Gastroesophageal sphincter (tissue), 4 donors: Measurements from ENCODE around the gene TPRG1L. TPM values are rescaled to one million over a fixed set of nuclear protein-coding genes. Genes with fewer than 3 reads are reported as not detected.
"Not testable (repeated sequence)": the region's sequence is repeated elsewhere in the genome, so short reads cannot be mapped to it uniquely, and the experiment has no call there.

Experiments used
- ATAC-seq: fragments of 150-250 bp; one replicate; pipeline ENCODE4 v1.9.1; 2016; ENCODE audit warnings: mild to moderate bottlenecking, moderate library complexity
- H3K27ac ChIP-seq, 4 donors: fragments of 200-600 bp; sonication (generic) in 3 of 4; 1 replicate in 3 of 4; 2 replicates in 1 of 4; pipeline ENCODE4 v1.5.1; 2016 to 2019
- H3K27me3 ChIP-seq: fragments of 200-600 bp; sonication (generic); one replicate; pipeline ENCODE4 v1.5.1; 2019
- H3K36me3 ChIP-seq, 2 donors: fragments of 200-600 bp; sonication (generic); one replicate each; pipeline ENCODE4 v1.5.1; 2019; ENCODE audit warnings: control low read depth in 1 of 2
- H3K4me1 ChIP-seq, 3 donors: fragments of 200-600 bp; sonication (generic); 1 replicate in 2 of 3; 2 replicates in 1 of 3; pipeline ENCODE4 v1.5.1; 2016 to 2019; ENCODE audit warnings: control low read depth in 2 of 3
- H3K4me3 ChIP-seq, 2 donors: fragments of 200-600 bp; sonication (generic); one replicate each; pipeline ENCODE4 v1.5.1; 2019; ENCODE audit warnings: mild to moderate bottlenecking in 1 of 2, moderate library complexity in 1 of 2
- H3K9me3 ChIP-seq, 3 donors: fragments of 200-600 bp; sonication (generic); one replicate each; pipeline ENCODE4 v1.5.1; 2017 to 2019; ENCODE audit warnings: control low read depth in 2 of 3
- EP300 ChIP-seq: sonication (generic); formaldehyde crosslinking; IDR thresholded peaks from one replicate; pipeline ENCODE4 v1.6.1; 2017; ENCODE audit warnings: antibody characterized with exemption, mild to moderate bottlenecking
- POLR2A ChIP-seq, 2 donors: fragments of 450-650 bp; IDR thresholded peaks; one replicate each; pipeline ENCODE4 v1.6.1; 2017; ENCODE audit warnings: antibody characterized with exemption in 2 of 2, mild to moderate bottlenecking in 2 of 2, moderate library complexity in 1 of 2
- POLR2AphosphoS5 ChIP-seq: sonication (generic); formaldehyde crosslinking; IDR thresholded peaks from one replicate; pipeline ENCODE4 v1.6.1; 2017; ENCODE audit warnings: antibody characterized with exemption
- WGBS, 2 donors: methylation state at CpG; one replicate each; pipeline ENCODE4 v1.1.5; 2018; ENCODE audit warnings: low coverage in 1 of 2; 5-methylcytosine and 5-hydroxymethylcytosine counted together
- total RNA-seq, 4 donors: library from RNA; depleted of rRNA; stranded (reverse); fragments of >200 nt; gene quantifications; one replicate each; pipeline ENCODE4 v1.1.0, GENCODE V29; 2016
- TF ChIP-seq, protein P1 (sequence below), 4 experiments: fragments of 200-600 bp in 2 of 4; fragments of 450-650 bp in 2 of 4; sonication (generic) in 1 of 4; IDR thresholded peaks; one replicate each; pipeline ENCODE4 v1.5.1; 2017 to 2019; ENCODE audit warnings: antibody characterized with exemption in 4 of 4, mild to moderate bottlenecking in 2 of 4, moderate library complexity in 2 of 4

TPRG1L gene
- total RNA-seq, 4 donors from 2014 or later, result 38.2 to 52.1 (median 46.6) TPM

DNA sequence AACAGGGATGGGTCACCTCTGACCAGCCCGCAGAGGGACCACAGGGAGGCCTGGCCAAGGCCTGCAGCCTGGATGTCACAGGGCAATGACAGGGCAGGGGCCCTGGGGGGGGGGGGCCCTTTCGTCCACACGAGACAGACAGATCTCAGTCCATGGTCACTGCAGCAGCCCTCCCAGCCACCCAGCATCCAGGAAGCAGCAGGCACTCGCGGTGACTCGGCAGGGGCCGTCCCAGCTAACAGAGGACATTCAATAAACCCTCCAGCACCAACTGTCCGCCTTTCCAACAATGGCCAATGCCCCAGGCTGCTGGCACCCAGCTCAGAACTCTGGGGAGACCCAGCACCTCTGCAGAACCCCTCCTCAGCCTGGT, 46.4 kb upstream of the TPRG1L start:
- no peak for ATAC-seq
- peaks cover 38% of the 10 kb centered on the region for H3K27me3 ChIP-seq
- peaks cover 0 to 2% (median 0%) of the 10 kb centered on the region in 3 donors for H3K4me1 ChIP-seq
- no peak overlapping the region for H3K4me3 ChIP-seq
- WGBS, 2 donors, result no CpG with 5 or more reads among the region's 8 CpGs
- no peaks in the 10 kb centered on the region for H3K36me3 ChIP-seq
- no peaks in the 10 kb centered on the region for H3K9me3 ChIP-seq
- no peak overlapping the region for H3K27ac ChIP-seq
- TF ChIP-seq, protein P1, sequence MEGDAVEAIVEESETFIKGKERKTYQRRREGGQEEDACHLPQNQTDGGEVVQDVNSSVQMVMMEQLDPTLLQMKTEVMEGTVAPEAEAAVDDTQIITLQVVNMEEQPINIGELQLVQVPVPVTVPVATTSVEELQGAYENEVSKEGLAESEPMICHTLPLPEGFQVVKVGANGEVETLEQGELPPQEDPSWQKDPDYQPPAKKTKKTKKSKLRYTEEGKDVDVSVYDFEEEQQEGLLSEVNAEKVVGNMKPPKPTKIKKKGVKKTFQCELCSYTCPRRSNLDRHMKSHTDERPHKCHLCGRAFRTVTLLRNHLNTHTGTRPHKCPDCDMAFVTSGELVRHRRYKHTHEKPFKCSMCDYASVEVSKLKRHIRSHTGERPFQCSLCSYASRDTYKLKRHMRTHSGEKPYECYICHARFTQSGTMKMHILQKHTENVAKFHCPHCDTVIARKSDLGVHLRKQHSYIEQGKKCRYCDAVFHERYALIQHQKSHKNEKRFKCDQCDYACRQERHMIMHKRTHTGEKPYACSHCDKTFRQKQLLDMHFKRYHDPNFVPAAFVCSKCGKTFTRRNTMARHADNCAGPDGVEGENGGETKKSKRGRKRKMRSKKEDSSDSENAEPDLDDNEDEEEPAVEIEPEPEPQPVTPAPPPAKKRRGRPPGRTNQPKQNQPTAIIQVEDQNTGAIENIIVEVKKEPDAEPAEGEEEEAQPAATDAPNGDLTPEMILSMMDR (IDR thresholded peaks at IDR 0.05), result no peak
- no peak for TF ChIP-seq POLR2A (IDR thresholded peaks at IDR 0.05)
- TF ChIP-seq EP300, result no peak
- no peak for TF ChIP-seq POLR2AphosphoS5

- WGBS, 2 donors, result 80 to 93% methylated on average over 1 to 9 of the region's 19 CpGs
- peaks cover 38% of the 10 kb centered on the region for H3K27me3 ChIP-seq
- H3K36me3 ChIP-seq, result no peaks in the 10 kb centered on the region
- ATAC-seq, result no peak
- no peak overlapping the region for H3K27ac ChIP-seq
- no peak overlapping the region for H3K4me3 ChIP-seq
- H3K9me3 ChIP-seq, result no peaks in the 10 kb centered on the region
- TF ChIP-seq EP300 (no peak), POLR2A (IDR thresholded peaks at IDR 0.05) (no peak), POLR2AphosphoS5 (no peak)
- TF ChIP-seq, protein P1 (IDR thresholded peaks at IDR 0.05), result no peak
- H3K4me1 ChIP-seq, result no peaks in the 10 kb centered on the region
Observed at GRCh38 chr1:3578906-3579305, 45.9 kb upstream of the TPRG1L start.

- Histone ChIP-seq H3K27ac (no peak overlapping the region), H3K4me3 (no peak overlapping the region), H3K9me3 (no peaks in the 10 kb centered on the region), H3K36me3 (no peaks in the 10 kb centered on the region), H3K27me3 (peaks cover 38% of the 10 kb centered on the region), H3K4me1 (no peaks in the 10 kb centered on the region)
- no peak for TF ChIP-seq POLR2A (IDR thresholded peaks at IDR 0.05)
- no peak for TF ChIP-seq EP300
- TF ChIP-seq, protein P1 (IDR thresholded peaks at IDR 0.05), result no peak
- TF ChIP-seq POLR2AphosphoS5, result no peak
- ATAC-seq, result no peak
- WGBS, 2 donors, result no CpG with 5 or more reads among the region's 16 CpGs
Observed at GRCh38 chr1:3579626-3580025, 45.2 kb upstream of the TPRG1L start.

- peaks cover 38% of the 10 kb centered on the region for H3K27me3 ChIP-seq
- no CpG with 5 or more reads among the region's 9 CpGs for WGBS, 2 donors
- no peak for ATAC-seq
Observed at GRCh38 chr1:3580231-3580630, 44.6 kb upstream of the TPRG1L start.

DNA sequence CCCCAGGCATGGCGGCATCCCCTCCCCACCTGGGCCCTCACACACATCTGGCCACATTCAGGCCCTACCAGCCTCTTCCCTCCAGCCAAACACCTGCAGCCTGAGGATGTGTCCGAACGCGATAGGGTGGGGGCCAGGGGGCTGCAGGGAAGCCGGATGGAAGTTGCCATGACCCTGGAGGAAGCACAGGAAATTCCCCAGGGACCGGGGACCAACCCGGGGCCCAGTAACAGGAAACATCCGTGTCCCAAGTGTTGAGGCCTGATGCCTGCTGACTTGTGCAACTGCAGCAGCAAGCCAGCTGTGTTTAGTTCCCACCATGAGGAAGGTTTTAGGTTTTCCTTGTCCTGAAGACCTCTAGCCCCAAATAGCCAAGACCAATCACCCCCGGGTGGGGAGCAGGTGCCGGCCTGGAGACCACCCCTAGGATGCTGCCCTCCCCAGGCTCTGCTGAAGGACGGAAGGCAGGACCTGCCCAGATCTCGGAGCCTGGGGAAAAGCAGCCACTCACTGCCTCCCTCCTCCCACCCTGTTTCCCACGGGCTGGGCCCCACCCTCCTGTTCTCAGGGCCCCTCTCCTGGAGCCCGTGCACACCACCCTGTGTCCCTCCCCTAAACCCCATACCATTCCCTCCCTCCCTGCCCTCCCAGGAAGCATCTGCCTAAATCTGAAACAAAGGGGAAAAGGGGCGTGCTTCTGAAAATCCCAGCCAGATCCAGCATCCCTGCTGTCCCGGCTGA, 43.3 kb upstream of the TPRG1L start:
- Histone ChIP-seq H3K27me3 (peaks cover 38% of the 10 kb centered on the region), H3K4me3 (no peak overlapping the region), H3K27ac (no peak overlapping the region), H3K4me1 (no peaks in the 10 kb centered on the region), H3K9me3 (no peaks in the 10 kb centered on the region), H3K36me3 (no peaks in the 10 kb centered on the region)
- peak; percentile 12 for ATAC-seq
- 41 to 60% methylated on average over 4 to 6 of the region's 16 CpGs for WGBS, 2 donors
- TF ChIP-seq EP300 (no peak), POLR2A (IDR thresholded peaks at IDR 0.05) (no peak), POLR2AphosphoS5 (no peak)
- TF ChIP-seq, protein P1 (IDR thresholded peaks at IDR 0.05), result no peak

More at GRCh38 chr1:3580231-3580630, 44.6 kb upstream of the TPRG1L start:
- H3K4me1 ChIP-seq, result no peaks in the 10 kb centered on the region
- H3K27ac ChIP-seq, result no peak overlapping the region
- no peaks in the 10 kb centered on the region for H3K36me3 ChIP-seq
- H3K9me3 ChIP-seq, result no peaks in the 10 kb centered on the region
- TF ChIP-seq, protein P1 (IDR thresholded peaks at IDR 0.05), result no peak
- H3K4me3 ChIP-seq, result no peak overlapping the region

DNA sequence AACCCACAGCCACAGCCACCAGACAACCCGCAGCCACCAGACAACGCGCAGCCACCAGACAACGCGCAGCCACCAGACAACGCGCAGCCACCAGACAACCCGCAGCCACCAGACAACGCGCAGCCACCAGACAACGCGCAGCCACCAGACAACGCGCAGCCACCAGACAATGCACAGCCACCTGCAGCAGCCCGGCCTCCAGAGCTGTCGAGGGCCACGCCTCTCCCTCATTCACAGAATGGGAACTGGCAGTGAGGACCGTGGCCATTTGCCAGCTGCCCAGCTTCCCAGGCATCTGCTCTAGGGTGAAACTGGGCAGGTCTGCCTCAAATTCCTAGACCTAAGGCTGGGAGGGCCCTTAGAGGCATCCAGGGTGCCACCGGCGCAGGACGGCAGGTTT, 41.1 kb upstream of the TPRG1L start:
- WGBS, 2 donors, result no CpG with 5 or more reads among the region's 21 CpGs
- peaks cover 37% of the 10 kb centered on the region for H3K27me3 ChIP-seq
- H3K36me3 ChIP-seq, H3K9me3 ChIP-seq, H3K27ac ChIP-seq, H3K4me1 ChIP-seq, H3K4me3 ChIP-seq, ATAC-seq: not testable (repeated sequence)
